HepG2 (cell line): ENCODE measurements around the gene OR52W1. TPM values are rescaled to one million over a fixed set of nuclear protein-coding genes. Genes with fewer than 3 reads are reported as not detected.

ENCODE experiments used
- ATAC-seq: fragments of 200-7000 bp; cut with Tn5 transposase; 3 replicates; pipeline ENCODE4 v1.9.1; 2020; ENCODE audit warnings: mild to moderate bottlenecking, moderate library complexity
- BruUV-seq: library from RNA; stranded (reverse); fragments of 400-500 nt; replicated peaks from 2 replicates; lab custom pipeline; 2021; lab: Mats Ljungman, UMichigan
- CTCF ChIA-PET: fragments of 300-600 bp; formaldehyde crosslinking; extraction: SDS; loops from one replicate; lab custom pipeline; 2021; ENCODE audit warnings: low total read pairs, inconsistent platforms, low intra/inter-chr PET ratio; lab: Yijun Ruan, JAX
- POLR2A ChIA-PET: fragments of 350-600 bp; sonication (Branson Sonifier 250); formaldehyde crosslinking; loops from one replicate; lab custom pipeline; 2020; ENCODE audit warnings: antibody characterized with exemption, inconsistent platforms; lab: Yijun Ruan, JAX
- DNase-seq: peaks from one replicate; pipeline ENCODE4 v3.0.0-alpha.2; 2015; ENCODE audit warnings: low spot score
- FAIRE-seq: peaks from 3 replicates; lab custom pipeline; 2011; peaks lifted over from hg19 to GRCh38; lab: Jason Lieb, UNC
- H2AFZ ChIP-seq: one replicate; pipeline ENCODE4 v1.6.1; 2011; ENCODE audit warnings: low read length, inconsistent platforms
- H3K27ac ChIP-seq: fragments of 300-600 bp; 3 replicates; pipeline ENCODE4 v1.8.0; 2011; ENCODE audit warnings: mixed run types, mild to moderate bottlenecking, mixed read lengths, low read length, inconsistent platforms; ENCODE audit not compliant: insufficient read depth; ENCODE audit errors: extremely low read length
- H3K27me3 ChIP-seq, 2 experiments: fragments of 200-600 bp in 1 of 2; 2 replicates in 1 of 2; 3 replicates in 1 of 2; pipeline versions ENCODE4 v1.6.0 to v1.8.0; 2011; ENCODE audit warnings: low read length in 2 of 2, mild to moderate bottlenecking in 2 of 2, moderate library complexity in 2 of 2, inconsistent platforms in 1 of 2; ENCODE audit not compliant: insufficient read depth in 2 of 2, control insufficient read depth in 1 of 2
- H3K36me3 ChIP-seq, 2 experiments: fragments of 200-600 bp in 1 of 2; replicated peaks in 1 of 2; 2 replicates in 1 of 2; 3 replicates in 1 of 2; pipeline versions ENCODE4 v1.5.1 to v1.8.0; 2011; ENCODE audit warnings: low read length in 2 of 2, inconsistent platforms in 1 of 2; ENCODE audit not compliant: insufficient read depth in 2 of 2, control insufficient read depth in 1 of 2
- H3K4me1 ChIP-seq: 2 replicates; pipeline ENCODE4 v1.5.1; 2012; ENCODE audit warnings: low read length, inconsistent platforms; ENCODE audit not compliant: insufficient read depth
- H3K4me2 ChIP-seq: 2 replicates; pipeline ENCODE4 v1.6.0; 2011; ENCODE audit warnings: low read depth, low read length, inconsistent platforms
- H3K4me3 ChIP-seq, 3 experiments: fragments of 200-600 bp in 1 of 3; sonication (generic), shearing (Covaris generic) in 1 of 3; replicated peaks in 1 of 3; 2 replicates each; pipeline ENCODE4 v1.5.1; 2011 to 2016; ENCODE audit warnings: low read length in 3 of 3, inconsistent platforms in 2 of 3, low read depth in 2 of 3, mild to moderate bottlenecking in 2 of 3, control low read depth in 1 of 3, mixed read lengths in 1 of 3; ENCODE audit not compliant: insufficient read depth in 1 of 3
- H3K79me2 ChIP-seq: one replicate; pipeline ENCODE4 v1.6.1; 2011; ENCODE audit warnings: low read length, inconsistent platforms; ENCODE audit not compliant: insufficient read depth
- H3K9ac ChIP-seq: 2 replicates; pipeline ENCODE4 v1.6.0; 2011; ENCODE audit warnings: mild to moderate bottlenecking, low read depth, low read length, inconsistent platforms; ENCODE audit not compliant: insufficient read depth
- H3K9me3 ChIP-seq: 2 replicates; pipeline ENCODE4 v1.5.1; 2012; ENCODE audit warnings: mild to moderate bottlenecking, low read length
- H4K20me1 ChIP-seq: 2 replicates; pipeline ENCODE4 v1.6.0; 2011; ENCODE audit warnings: inconsistent platforms, mild to moderate bottlenecking, low read length, moderate library complexity; ENCODE audit not compliant: insufficient read depth
- AGO2 ChIP-seq: fragments of 200-400 bp; formaldehyde crosslinking; optimal IDR thresholded peaks from 2 replicates; pipeline ENCODE3; 2017; ENCODE audit warnings: mild to moderate bottlenecking, low read depth, low read length, moderate library complexity
- ATF7 ChIP-seq, 2 experiments: fragments of 450-650 bp in 1 of 2; sonication (generic) in 1 of 2; formaldehyde crosslinking in 1 of 2; IDR thresholded peaks; 2 replicates each; pipeline versions ENCODE4 v1.4.0 to v1.6.1; 2016 to 2020; ENCODE audit warnings: antibody characterized with exemption in 1 of 2, mild to moderate bottlenecking in 1 of 2, missing genetic modification reagents in 1 of 2
- NBN ChIP-seq: fragments of 450-650 bp; conservative IDR thresholded peaks from 2 replicates; pipeline ENCODE4 v1.6.1; 2017
- NCOR1 ChIP-seq: fragments of 200-600 bp; sonication (generic); IDR thresholded peaks from 2 replicates; pipeline ENCODE4 v1.7.0; 2017; ENCODE audit warnings: antibody characterized with exemption, low read length, borderline replicate concordance
- ONECUT2 ChIP-seq: sonication (generic); formaldehyde crosslinking; IDR thresholded peaks from 2 replicates; pipeline ENCODE4 v1.4.0; 2020; ENCODE audit warnings: missing genetic modification reagents
- PAWR ChIP-seq: sonication (generic); formaldehyde crosslinking; IDR thresholded peaks from 2 replicates; pipeline ENCODE4 v1.4.0; 2020; ENCODE audit warnings: missing genetic modification reagents, mild to moderate bottlenecking, borderline replicate concordance
- SP140L ChIP-seq: sonication (generic); formaldehyde crosslinking; IDR thresholded peaks from 2 replicates; pipeline ENCODE4 v1.4.0; 2020; ENCODE audit warnings: missing genetic modification reagents, borderline replicate concordance
- TCF7 ChIP-seq: sonication (generic); IDR thresholded peaks from 2 replicates; pipeline ENCODE4 v1.6.1; 2016; ENCODE audit warnings: antibody characterized with exemption, low read depth
- ZMAT3 ChIP-seq: sonication (generic); formaldehyde crosslinking; conservative IDR thresholded peaks from 2 replicates; pipeline ENCODE4 v1.7.0; 2021; ENCODE audit warnings: missing genetic modification reagents
- ZNF207 ChIP-seq: fragments of 450-650 bp; IDR thresholded peaks from 2 replicates; pipeline ENCODE4 v1.6.1; 2016; ENCODE audit warnings: antibody characterized with exemption, borderline replicate concordance
- ZNF230 ChIP-seq: sonication (generic); formaldehyde crosslinking; IDR thresholded peaks from 2 replicates; pipeline ENCODE4 v1.4.0; 2020; ENCODE audit warnings: mild to moderate bottlenecking, missing genetic modification reagents
- ZNF24 ChIP-seq: fragments of 450-650 bp; IDR thresholded peaks from 2 replicates; pipeline ENCODE4 v1.6.1; 2017; ENCODE audit warnings: antibody characterized with exemption, mild to moderate bottlenecking
- WGBS: methylation state at CpG from one replicate; pipeline ENCODE4 v1.1.6; 2017; ENCODE audit warnings: low lambda C conversion rate; 5-methylcytosine and 5-hydroxymethylcytosine counted together
- in situ Hi-C: cut with HindIII; loops from 2 replicates; pipeline ENCODE4 v1.10.0; 2017; ENCODE audit warnings: low pct_unique_long_range_greater_than_20kb; ENCODE audit not compliant: extremely low pct_ligation_motif_present
- intact Hi-C: fragments of 100-400 bp; cut with micrococcal nuclease; formaldehyde crosslinking; loops from one replicate; pipeline ENCODE4 v1.10.0; 2022; ENCODE audit not compliant: unreplicated experiment
- polyA plus RNA-seq, 8 experiments: library from polyadenylated mRNA; depleted of rRNA in 3 of 8; stranded (reverse) in 7 of 8; unstranded in 1 of 8; fragments of >200 nt; fragmentation: Illumina TruSeq in 4 of 8; extraction: Trizol in 4 of 8; gene quantifications; 2 replicates each; pipeline versions ENCODE4 v1.2.1 to v1.2.3, GENCODE V29; 2011 to 2016; ENCODE audit warnings: low read depth in 4 of 8, missing spikeins in 1 of 8, mixed read lengths in 1 of 8; ENCODE audit not compliant: insufficient read depth in 1 of 8
- total RNA-seq, 5 experiments: library from RNA; depleted of rRNA; stranded (reverse); fragments of >200 nt; fragmentation: Illumina TruSeq; extraction: Trizol; gene quantifications; 2 replicates each; pipeline ENCODE4 v1.2.3, GENCODE V29; 2016; ENCODE audit warnings: low read depth in 1 of 5
- TF ChIP-seq, protein P1 (sequence below): sonication (generic); formaldehyde crosslinking; IDR thresholded peaks from 2 replicates; pipeline ENCODE4 v1.4.0; 2020; ENCODE audit warnings: missing genetic modification reagents
- TF ChIP-seq, protein P2 (sequence below): IDR thresholded peaks from 2 replicates; pipeline ENCODE4 v1.6.1; 2016

Gene OR52W1
- total and polyA plus RNA-seq, 2 of the 13 experiments (the other 11 are each of a cell fraction or from before 2014, with no cell fraction given) = not detected

DNA sequence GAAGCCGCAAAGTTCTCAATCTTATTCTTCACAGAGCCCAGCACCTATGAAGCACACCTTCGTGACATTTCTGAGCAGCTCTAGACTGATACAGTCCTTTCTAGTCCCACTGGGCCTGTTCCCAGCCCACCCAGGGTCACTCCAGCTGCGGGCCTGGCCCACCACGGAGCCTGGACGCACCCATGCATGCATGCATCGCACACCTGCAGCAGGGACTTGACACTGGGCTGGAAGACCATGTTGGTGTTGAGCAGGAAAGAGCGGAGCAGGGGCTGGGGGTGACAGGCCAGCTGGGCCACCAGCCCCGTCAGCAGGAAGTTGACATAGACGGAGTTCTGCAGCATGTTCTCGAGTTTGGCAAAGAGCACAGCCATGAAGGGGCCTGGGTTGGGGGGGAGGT lies 15.5 kb downstream of the OR52W1 start:
- no peaks in the 10 kb centered on the region for H3K79me2 ChIP-seq
- no peak overlapping the region for H3K9ac ChIP-seq
- no peaks in the 10 kb centered on the region for H4K20me1 ChIP-seq
- no peak for TF ChIP-seq ONECUT2
- peak; percentile 36 for TF ChIP-seq AGO2
- intact Hi-C loops = no loop called here
- H3K36me3 ChIP-seq = peaks cover 13 to 61% of the 10 kb centered on the region in 2 experiments; a peak in 4 of 5 replicates
- CTCF ChIA-PET = no interaction called here
- FAIRE-seq = no peak
- DNase-seq = no peak
- no TSS peak for BruUV-seq
- H3K27ac ChIP-seq = no peak overlapping the region
- H3K4me1 ChIP-seq = no peaks in the 10 kb centered on the region
- in situ Hi-C loops = no loop called here
- 96% methylated on average over 9 of the region's 10 CpGs for WGBS
- no peak overlapping the region for H3K4me2 ChIP-seq
- no peak overlapping the region for H3K4me3 ChIP-seq
- no peak overlapping the region for H2AFZ ChIP-seq
- ATAC-seq = no peak
- POLR2A ChIA-PET = no interaction called here
- no peaks in the 10 kb centered on the region for H3K27me3 ChIP-seq
- H3K9me3 ChIP-seq = no peaks in the 10 kb centered on the region

DNA sequence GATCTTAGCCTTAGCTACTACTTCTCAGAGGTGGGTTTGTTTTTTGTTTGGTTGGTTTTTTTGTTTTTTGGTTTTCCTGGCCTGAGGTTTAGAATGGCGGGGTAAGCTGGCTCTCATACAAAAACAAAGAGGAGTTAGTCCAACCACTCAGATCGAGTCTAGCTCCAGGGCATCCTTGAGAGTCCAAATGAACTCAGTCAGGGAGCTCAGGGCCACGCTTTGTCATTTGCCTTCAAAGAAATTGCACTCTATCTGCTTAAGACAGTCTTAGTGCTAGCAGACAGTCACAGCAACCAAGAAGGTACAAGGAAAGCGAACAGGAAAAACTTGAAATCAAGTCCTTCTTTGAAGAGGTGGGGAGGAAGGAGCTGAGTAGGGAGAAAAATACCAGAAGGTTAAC lies 17.5 kb downstream of the OR52W1 start:
- no peaks in the 10 kb centered on the region for H3K4me1 ChIP-seq
- H3K9me3 ChIP-seq = no peaks in the 10 kb centered on the region
- H3K27ac ChIP-seq = no peak overlapping the region
- H3K79me2 ChIP-seq = peaks cover 2% of the 10 kb centered on the region
- H3K27me3 ChIP-seq = no peaks in the 10 kb centered on the region
- no peak overlapping the region for H2AFZ ChIP-seq
- no peak overlapping the region for H3K4me3 ChIP-seq
- no peak for DNase-seq
- no peak for TF ChIP-seq SP140L (CRISPR knock-in tag)
- TF ChIP-seq, protein P1, sequence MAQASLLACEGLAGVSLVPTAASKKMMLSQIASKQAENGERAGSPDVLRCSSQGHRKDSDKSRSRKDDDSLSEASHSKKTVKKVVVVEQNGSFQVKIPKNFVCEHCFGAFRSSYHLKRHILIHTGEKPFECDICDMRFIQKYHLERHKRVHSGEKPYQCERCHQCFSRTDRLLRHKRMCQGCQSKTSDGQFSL = no peak
- no peak for TF ChIP-seq PAWR
- no peak for TF ChIP-seq ZMAT3 (CRISPR knock-in tag)
- TF ChIP-seq, protein P2, sequence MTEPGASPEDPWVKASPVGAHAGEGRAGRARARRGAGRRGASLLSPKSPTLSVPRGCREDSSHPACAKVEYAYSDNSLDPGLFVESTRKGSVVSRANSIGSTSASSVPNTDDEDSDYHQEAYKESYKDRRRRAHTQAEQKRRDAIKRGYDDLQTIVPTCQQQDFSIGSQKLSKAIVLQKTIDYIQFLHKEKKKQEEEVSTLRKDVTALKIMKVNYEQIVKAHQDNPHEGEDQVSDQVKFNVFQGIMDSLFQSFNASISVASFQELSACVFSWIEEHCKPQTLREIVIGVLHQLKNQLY (CRISPR knock-in tag) = no peak
- no peak for TF ChIP-seq ATF7 (IDR thresholded peaks at IDR 0.05)
- TF ChIP-seq ATF7 (CRISPR knock-in tag; IDR thresholded peaks at IDR 0.05) = no peak
- TF ChIP-seq ZNF230 = no peak
- TF ChIP-seq NCOR1 = no peak
- no peak for TF ChIP-seq ZNF24
- TF ChIP-seq TCF7 = no peak
- no peak for TF ChIP-seq ZNF207
- no peak for TF ChIP-seq NBN
- TF ChIP-seq, all 625 proteins: peak for 0
- WGBS = 99% methylated on average over 4 of the region's 4 CpGs
- no peak for ATAC-seq
- CTCF ChIA-PET = no interaction called here
- Histone ChIP-seq H3K9ac (no peak overlapping the region), H3K36me3 (peaks cover 11 to 58% of the 10 kb centered on the region in 2 experiments), H3K4me2 (no peak overlapping the region), H4K20me1 (no peaks in the 10 kb centered on the region)
- POLR2A ChIA-PET = no interaction called here
- no peak for FAIRE-seq
- intact Hi-C loops (no loop called here), in situ Hi-C loops (no loop called here)
- BruUV-seq = TSS peak; percentile 27
